K562 (cell line): ENCODE measurements around the gene RNASE8. TPM values are rescaled to one million over a fixed set of nuclear protein-coding genes. Genes with fewer than 3 reads are reported as not detected.
A peak's percentile ranks its signal among the peaks of the same experiment; 100 is the strongest.

Source experiments
- ATAC-seq: fragments of 200-7000 bp; cut with Tn5 transposase; 3 replicates; pipeline ENCODE4 v1.9.1; 2020; ENCODE audit warnings: moderate library complexity
- BruUV-seq: library from RNA; stranded (reverse); fragments of 400-500 nt; replicated peaks from 2 replicates; lab custom pipeline; 2021; lab: Mats Ljungman, UMichigan
- CTCF ChIA-PET: fragments of 300-600 bp; formaldehyde crosslinking; extraction: SDS; loops from one replicate; lab custom pipeline; 2021; ENCODE audit warnings: low intra/inter-chr PET ratio; lab: Yijun Ruan, JAX
- POLR2A ChIA-PET: fragments of 300-600, 350-650 bp; sonication (Branson Sonifier 250); formaldehyde crosslinking; extraction: SDS; loops from one replicate; lab custom pipeline; 2021; ENCODE audit warnings: antibody characterized with exemption, inconsistent platforms; lab: Yijun Ruan, JAX
- DNase-seq, 4 experiments: peaks; one replicate each; pipeline versions ENCODE4 v3.0.0 to v3.0.0-alpha.2; 2011 to 2018; ENCODE audit warnings: low spot score in 3 of 4, mixed read lengths in 3 of 4; ENCODE audit errors: extremely low read depth in 1 of 4
- FAIRE-seq: peaks from 2 replicates; lab custom pipeline; 2011; peaks lifted over from hg19 to GRCh38; lab: Jason Lieb, UNC
- H2AFZ ChIP-seq: 2 replicates; pipeline ENCODE4 v1.6.0; 2011; ENCODE audit warnings: low read depth, low read length, control low read depth, inconsistent platforms
- H3K27ac ChIP-seq: fragments of 200-600 bp; 3 replicates; pipeline ENCODE4 v1.8.0; 2011; ENCODE audit warnings: low read depth, mild to moderate bottlenecking, control low read depth, inconsistent platforms, low read length, moderate library complexity, mixed read lengths; ENCODE audit errors: extremely low read depth
- H3K27me3 ChIP-seq, 2 experiments: fragments of 300-600 bp in 1 of 2; 2 replicates in 1 of 2; 3 replicates in 1 of 2; pipeline versions ENCODE4 v1.6.0 to v1.8.0; 2011; ENCODE audit warnings: inconsistent platforms in 2 of 2, low read length in 2 of 2, mild to moderate bottlenecking in 1 of 2, mixed read lengths in 1 of 2, moderate library complexity in 1 of 2; ENCODE audit not compliant: control insufficient read depth in 2 of 2, insufficient read depth in 2 of 2
- H3K36me3 ChIP-seq: fragments of 300-600 bp; 3 replicates; pipeline ENCODE4 v1.8.0; 2011; ENCODE audit warnings: mild to moderate bottlenecking, low read length, inconsistent platforms; ENCODE audit not compliant: control insufficient read depth, insufficient read depth
- H3K4me1 ChIP-seq, 2 experiments: fragments of 200-600 bp in 1 of 2; replicated peaks in 1 of 2; 2 replicates in 1 of 2; 3 replicates in 1 of 2; pipeline versions ENCODE4 v1.5.1 to v1.8.0; 2011; ENCODE audit warnings: inconsistent platforms in 2 of 2, low read length in 2 of 2, mild to moderate bottlenecking in 1 of 2, mixed read lengths in 1 of 2, moderate library complexity in 1 of 2; ENCODE audit not compliant: control insufficient read depth in 2 of 2, insufficient read depth in 2 of 2
- H3K4me2 ChIP-seq: 2 replicates; pipeline ENCODE4 v1.6.1; 2011; ENCODE audit warnings: low read length, control low read depth, inconsistent platforms, mixed read lengths; ENCODE audit not compliant: insufficient read depth
- H3K4me3 ChIP-seq: fragments of 200-600 bp; sonication (generic), shearing (Covaris generic); 2 replicates; pipeline ENCODE4 v1.5.1; 2016; ENCODE audit warnings: control low read depth, inconsistent platforms
- H3K79me2 ChIP-seq: fragments of 200-600 bp; 3 replicates; pipeline ENCODE4 v1.8.0; 2011; ENCODE audit warnings: low read length, inconsistent platforms; ENCODE audit not compliant: control insufficient read depth, insufficient read depth
- H3K9ac ChIP-seq, 2 experiments: 2 replicates each; pipeline versions ENCODE4 v1.6.0 to v1.6.1; 2011; ENCODE audit warnings: low read depth in 2 of 2, low read length in 2 of 2, control low read depth in 1 of 2, inconsistent platforms in 1 of 2, mild to moderate bottlenecking in 1 of 2, mixed read lengths in 1 of 2; ENCODE audit not compliant: insufficient read depth in 1 of 2
- H3K9me1 ChIP-seq: one replicate; pipeline ENCODE4 v1.6.0; 2011; ENCODE audit warnings: inconsistent platforms, mild to moderate bottlenecking, low read length, moderate library complexity; ENCODE audit not compliant: control insufficient read depth, insufficient read depth
- H3K9me3 ChIP-seq: replicated peaks from 2 replicates; pipeline ENCODE4 v1.5.1; 2011; ENCODE audit warnings: low read depth, low read length, inconsistent platforms; ENCODE audit not compliant: control insufficient read depth, insufficient read depth
- H4K20me1 ChIP-seq: replicated peaks from 2 replicates; pipeline ENCODE4 v1.6.1; 2011; ENCODE audit warnings: low read length, inconsistent platforms, mixed read lengths; ENCODE audit not compliant: control insufficient read depth, insufficient read depth
- BDP1 ChIP-seq: IDR thresholded peaks from 3 replicates; pipeline ENCODE4 v1.6.1; 2011; ENCODE audit not compliant: insufficient read length, insufficient read depth
- CHAMP1 ChIP-seq: fragments of 450-650 bp; IDR thresholded peaks from 2 replicates; pipeline ENCODE4 v1.6.1; 2016; ENCODE audit warnings: mild to moderate bottlenecking
- MCM7 ChIP-seq, 2 experiments: fragments of 450-650 bp; IDR thresholded peaks; 2 replicates each; pipeline ENCODE4 v1.6.1; 2016 to 2018
- SREBF1 ChIP-seq: fragments of 150-350 bp; IDR thresholded peaks from 2 replicates; pipeline ENCODE4 v1.6.1; 2014; ENCODE audit warnings: antibody characterized with exemption, low read depth, low read length, borderline replicate concordance
- TEAD2 ChIP-seq: fragments of 450-650 bp; IDR thresholded peaks from 2 replicates; pipeline ENCODE4 v1.6.1; 2016; ENCODE audit warnings: missing genetic modification characterization, control low read depth, missing compliant biosample characterization
- ZBTB7A ChIP-seq: IDR thresholded peaks from 2 replicates; pipeline ENCODE4 v1.6.1; 2011; ENCODE audit warnings: low read depth, mild to moderate bottlenecking, low read length, moderate library complexity, borderline replicate concordance; ENCODE audit not compliant: control insufficient read depth
- ZNF407 ChIP-seq: fragments of 450-650 bp; IDR thresholded peaks from 2 replicates; pipeline ENCODE4 v1.6.1; 2016; ENCODE audit warnings: low read depth
- ZNF740 ChIP-seq, 3 experiments: fragments of 200-800 bp in 1 of 3; sonication (Bioruptor generic) in 1 of 3; sonication (generic) in 1 of 3; formaldehyde crosslinking in 1 of 3; IDR thresholded peaks; 2 replicates each; pipeline versions ENCODE4 v1.6.1 to v1.8.0; 2016 to 2022; ENCODE audit warnings: mild to moderate bottlenecking in 2 of 3, missing compliant biosample characterization in 2 of 3, missing genetic modification characterization in 2 of 3, missing genetic modification reagents in 1 of 3
- ZNF764 ChIP-seq: fragments of 250-450 bp; sonication (Bioruptor Pico); IDR thresholded peaks from 2 replicates; pipeline ENCODE4 v1.4.0; 2020; ENCODE audit warnings: low read depth, mild to moderate bottlenecking, moderate library complexity
- ZNF785 ChIP-seq: fragments of 250-450 bp; sonication (Bioruptor Pico); IDR thresholded peaks from 2 replicates; pipeline ENCODE4 v1.4.0; 2020; ENCODE audit warnings: mild to moderate bottlenecking
- WGBS: fragments of 100-300 bp; shearing (Covaris generic); methylation state at CpG from one replicate; pipeline ENCODE4 v1.1.6; 2016; ENCODE audit warnings: low coverage, mixed read lengths; ENCODE audit not compliant: insufficient coverage; ENCODE audit errors: missing lambda C conversion rate; 5-methylcytosine and 5-hydroxymethylcytosine counted together
- in situ Hi-C: fragments of 300-500 bp; cut with MboI; formaldehyde crosslinking; loops from 4 replicates; pipeline ENCODE4 v1.15.0; 2018; ENCODE audit warnings: inconsistent platforms, mixed read lengths
- intact Hi-C: fragments of 100-400 bp; cut with micrococcal nuclease; formaldehyde crosslinking; loops from 2 replicates; pipeline ENCODE4 v1.14.2; 2022
- polyA plus RNA-seq, 8 experiments: library from polyadenylated mRNA; depleted of rRNA in 4 of 8; stranded (reverse) in 5 of 8; unstranded in 3 of 8; fragments of >200 nt; fragmentation: Nextera tagmentation in 2 of 8; fragmentation: Illumina TruSeq in 1 of 8; extraction: Ambion mirVana in 2 of 8; extraction: Trizol in 1 of 8; gene quantifications; 2 replicates each; pipeline versions ENCODE4 v1.2.1 to v1.2.3, GENCODE V29; 2011 to 2014; ENCODE audit warnings: inconsistent platforms in 1 of 8, missing spikeins in 1 of 8
- total RNA-seq, 7 experiments: library from RNA; depleted of rRNA in 6 of 7; stranded (reverse); fragments of >200 nt in 6 of 7; fragmentation: Illumina TruSeq in 2 of 7; extraction: Trizol in 2 of 7; gene quantifications; 2 replicates each; pipeline versions ENCODE4 v1.2.1 to v1.2.3, GENCODE V29; 2011 to 2021; ENCODE audit warnings: low replicate concordance in 1 of 7

The RNASE8 gene
- total and polyA plus RNA-seq, 9 of the 15 experiments (the other 6 are each of a cell fraction or from before 2014, with no cell fraction given): not detected

- H3K79me2 ChIP-seq: 0 out of 3 replicates have a peak, but pooled peaks cover under 1% of the 10 kb centered on the region
- H3K9me1 ChIP-seq: no peaks in the 10 kb centered on the region
- ATAC-seq (no peak), DNase-seq (peak in 1 of 4 experiments; percentile 21), FAIRE-seq (no peak)
- peaks cover 22 to 27% of the 10 kb centered on the region in 2 experiments; a peak in 4 of 5 replicates for H3K4me1 ChIP-seq
- H4K20me1 ChIP-seq: no peaks in the 10 kb centered on the region
- H3K27me3 ChIP-seq: no peaks in the 10 kb centered on the region
- H3K27ac ChIP-seq: no peak overlapping the region
- H2AFZ ChIP-seq: no peak overlapping the region
- ChIA-PET CTCF (interaction anchor here (0.5 kb wide), 1 partner anchor 11 kb away, joined by 3 read pairs; no protein-coding TSS in a partner anchor), POLR2A (interaction anchor here (0.5 kb wide), 1 partner anchor 635 kb away, joined by 4 read pairs; no protein-coding TSS in a partner anchor)
- H3K9ac ChIP-seq: peak overlapping the region in 1 of 2 experiments; percentile 10; a peak in 2 of 4 replicates
- H3K36me3 ChIP-seq: no peaks in the 10 kb centered on the region
- H3K4me2 ChIP-seq: no peak overlapping the region
- intact Hi-C loops (no loop called here), in situ Hi-C loops (no loop called here)
- H3K4me3 ChIP-seq: no peak overlapping the region
- H3K9me3 ChIP-seq: no peaks in the 10 kb centered on the region
- BruUV-seq: no TSS peak
- WGBS: 12% methylated on average over 3 of the region's 19 CpGs
- TF ChIP-seq BDP1 (no peak), MCM7 (IDR thresholded peaks at IDR 0.05) (no peak), ZBTB7A (peak; percentile 10; the same call in 1 of the 2 replicates), ZNF785 (CRISPR knock-in tag) (no peak), ZNF407 (no peak), SREBF1 (no peak), CHAMP1 (no peak), TEAD2 (no peak), ZNF740 (CRISPR knock-in tag; IDR thresholded peaks at IDR 0.05) (no peak), ZNF740 (tag; IDR thresholded peaks at IDR 0.05) (peak in 1 of 2 experiments; percentile 80; a peak in 2 of 4 replicates), ZNF764 (CRISPR knock-in tag) (no peak)
Measured at GRCh38 chr14:21097636-21098075, 40.0 kb downstream of the RNASE8 start.
